Left kidney (tissue), 2 donors: ENCODE results near the gene NT5M. TPM values are rescaled to one million over a fixed set of nuclear protein-coding genes. Genes with fewer than 3 reads are reported as not detected.

Source experiments
- DNase-seq: peaks from one replicate; pipeline ENCODE4 v3.0.0-alpha.2; 2013
- polyA plus RNA-seq: library from polyadenylated mRNA; unstranded; fragments of 120-200 nt; gene quantifications from one replicate; pipeline ENCODE4 v1.2.1, GENCODE V29; 2013; ENCODE audit not compliant: insufficient read length

Gene NT5M
- polyA plus RNA-seq, 1 donor = 3.9 TPM

- no peak for DNase-seq
These were observed 40.1 kb downstream of the NT5M start for GRCh38 chr17:17343160-17343735.

- no peak for DNase-seq
These were observed 40.8 kb downstream of the NT5M start for GRCh38 chr17:17343896-17344506.

GRCh38 chr17:17344507-17345293 lies 41.5 kb downstream of the NT5M start:
- no peak for DNase-seq

GRCh38 chr17:17345294-17345597 lies 42.1 kb downstream of the NT5M start:
- DNase-seq = no peak

- DNase-seq = no peak
These were observed 42.7 kb downstream of the NT5M start for GRCh38 chr17:17345686-17346427.

GRCh38 chr17:17346428-17347233 lies 43.5 kb downstream of the NT5M start:
- DNase-seq = no peak

DNA sequence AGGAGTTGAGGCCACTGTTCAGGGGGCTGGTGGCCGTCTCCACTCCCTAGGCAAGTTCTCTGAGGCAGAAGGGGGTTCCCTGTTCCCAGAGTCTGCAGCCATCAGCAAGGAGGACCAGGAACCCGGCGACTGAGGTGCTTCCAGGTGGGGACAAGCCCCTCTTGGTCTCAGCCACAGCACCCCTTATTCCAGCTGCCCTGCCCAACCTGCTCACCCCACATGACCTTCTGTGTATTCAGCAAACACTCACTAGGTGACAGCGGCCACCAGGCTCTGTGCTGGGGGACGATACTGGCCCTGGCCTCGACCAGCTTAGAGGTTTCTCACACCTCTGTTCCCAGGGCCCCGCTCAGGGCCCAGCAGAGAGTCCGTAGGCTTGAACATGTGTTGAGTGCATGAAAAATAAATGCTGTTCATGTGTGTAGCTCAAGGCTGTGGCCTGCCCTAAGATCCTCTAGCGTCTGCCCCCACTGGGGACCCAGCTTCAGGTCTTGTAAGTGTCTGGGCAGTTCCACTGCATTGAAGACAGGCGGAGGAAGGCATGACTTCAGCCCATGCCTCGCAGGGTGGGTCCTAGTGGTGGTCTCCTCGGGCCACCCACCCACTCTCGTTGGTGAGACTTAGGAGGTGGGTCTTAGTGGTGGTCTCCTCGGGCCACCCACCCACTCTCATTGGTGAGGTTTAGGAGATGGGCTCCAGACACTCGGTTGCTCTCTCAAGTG lies 44.2 kb downstream of the NT5M start:
- no peak for DNase-seq

DNA sequence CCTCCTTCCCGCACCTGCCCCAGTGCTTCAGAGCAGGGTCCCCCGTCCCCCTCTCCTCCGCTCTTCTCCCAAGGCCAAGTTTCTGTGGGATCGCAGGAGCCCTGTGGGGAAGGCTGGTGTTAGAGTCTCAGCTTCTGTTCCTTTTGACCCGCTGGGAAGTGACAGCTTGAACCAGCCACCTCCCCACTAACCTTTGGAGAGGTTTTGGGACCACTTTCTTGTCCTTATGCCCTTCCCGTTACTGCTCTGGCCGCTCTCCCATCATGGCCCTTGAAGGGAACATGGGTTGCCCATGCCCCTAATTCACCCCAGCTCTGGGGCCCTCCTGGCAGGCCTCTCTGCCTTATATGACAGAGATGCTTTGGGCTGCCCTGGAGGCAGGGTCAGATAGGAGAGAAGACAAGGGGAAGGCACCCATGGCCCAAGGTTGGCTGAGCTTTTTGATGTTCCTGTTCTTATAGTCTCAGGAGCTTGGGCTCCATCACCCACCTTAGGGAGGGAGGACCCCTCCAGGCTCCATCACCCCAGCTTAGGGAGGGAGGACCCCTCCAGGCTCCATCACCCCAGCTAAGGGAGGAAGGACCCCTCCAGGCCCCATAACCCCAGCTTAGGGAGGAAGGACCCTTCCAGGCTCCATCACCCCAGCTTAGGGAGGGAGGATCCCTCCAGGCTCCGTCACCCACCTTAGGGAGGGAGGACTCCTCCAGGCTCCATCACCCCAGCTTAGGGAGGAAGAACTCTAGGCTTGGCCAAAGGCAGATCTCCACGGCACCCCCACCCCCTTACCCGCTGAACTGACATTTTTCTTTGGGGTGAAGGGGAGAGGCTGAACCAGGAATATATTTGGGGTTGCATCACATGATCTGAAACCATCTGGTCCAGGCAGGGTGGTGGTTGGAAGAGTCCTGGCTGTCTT lies 45.0 kb downstream of the NT5M start:
- DNase-seq = no peak

DNA sequence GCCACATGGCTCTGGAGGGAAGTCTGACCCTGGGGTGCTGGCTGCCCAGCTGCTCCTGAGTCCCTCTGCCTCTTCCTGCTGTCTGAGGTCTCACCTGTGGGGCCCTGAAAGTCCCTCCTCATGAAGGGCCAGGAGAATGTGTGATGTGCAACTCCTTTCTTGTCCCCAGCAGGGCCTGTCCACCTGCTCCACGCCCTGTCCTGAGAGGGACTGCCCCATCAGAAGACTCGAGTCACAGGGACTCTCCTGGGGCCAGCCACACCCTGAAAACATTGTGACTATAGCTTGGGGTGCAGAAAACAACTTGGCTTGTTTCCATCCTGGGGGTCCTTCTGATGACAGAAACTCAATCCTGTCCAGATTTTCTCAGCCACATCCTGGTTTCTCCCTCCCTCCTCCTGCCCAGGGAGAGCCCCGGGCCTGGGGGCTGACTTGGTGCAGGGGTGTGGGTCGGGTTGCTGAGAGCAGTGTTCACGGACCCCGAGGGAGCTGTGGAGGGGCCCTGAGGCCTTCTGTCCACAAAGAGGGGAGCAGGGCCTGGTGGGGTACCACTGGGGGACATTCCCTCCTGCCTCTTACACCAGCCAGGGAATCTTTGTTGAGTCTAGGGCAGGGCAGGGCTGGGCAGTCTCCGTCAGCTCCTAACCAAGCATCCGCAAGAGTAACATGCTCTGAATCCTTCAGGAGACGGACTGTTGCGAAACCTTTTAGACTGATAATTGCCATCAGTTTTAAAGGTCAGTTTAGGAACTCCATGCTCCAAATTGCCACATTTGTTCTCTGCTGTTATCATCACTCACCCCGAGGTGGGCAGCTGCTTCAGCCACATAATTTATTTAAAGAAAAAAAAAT lies 45.9 kb downstream of the NT5M start:
- DNase-seq = no peak

- no peak for DNase-seq
These were observed 46.5 kb downstream of the NT5M start for GRCh38 chr17:17349724-17350106.

- no peak for DNase-seq
These were observed 47.5 kb downstream of the NT5M start for GRCh38 chr17:17350491-17351355.

DNA sequence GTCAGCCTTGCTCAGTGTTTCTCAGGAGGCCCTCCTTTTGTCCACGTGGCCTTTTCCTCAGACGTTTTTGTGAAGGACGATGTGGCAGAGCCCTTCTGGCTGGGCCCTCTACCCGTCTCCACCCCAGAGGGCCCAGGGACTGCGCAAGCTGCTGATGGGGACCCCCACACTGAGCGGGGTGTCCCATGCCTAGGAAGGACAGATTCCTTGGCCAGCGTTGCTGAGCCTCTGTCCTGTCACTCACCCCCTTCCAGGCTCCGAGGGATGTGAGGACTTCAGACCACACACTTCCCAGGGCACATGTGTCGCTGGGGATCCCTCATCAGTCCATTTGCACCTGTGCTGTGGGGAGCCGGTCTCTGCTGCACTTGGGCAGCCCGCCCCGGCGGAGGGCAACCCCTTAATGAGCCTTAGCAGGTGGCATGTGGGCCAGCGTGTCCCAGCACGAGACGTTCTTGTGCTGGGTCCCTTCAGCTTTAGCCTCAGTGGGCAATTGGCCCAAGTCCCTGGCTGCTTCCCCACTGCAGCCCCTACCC lies 48.3 kb downstream of the NT5M start:
- no peak for DNase-seq

DNA sequence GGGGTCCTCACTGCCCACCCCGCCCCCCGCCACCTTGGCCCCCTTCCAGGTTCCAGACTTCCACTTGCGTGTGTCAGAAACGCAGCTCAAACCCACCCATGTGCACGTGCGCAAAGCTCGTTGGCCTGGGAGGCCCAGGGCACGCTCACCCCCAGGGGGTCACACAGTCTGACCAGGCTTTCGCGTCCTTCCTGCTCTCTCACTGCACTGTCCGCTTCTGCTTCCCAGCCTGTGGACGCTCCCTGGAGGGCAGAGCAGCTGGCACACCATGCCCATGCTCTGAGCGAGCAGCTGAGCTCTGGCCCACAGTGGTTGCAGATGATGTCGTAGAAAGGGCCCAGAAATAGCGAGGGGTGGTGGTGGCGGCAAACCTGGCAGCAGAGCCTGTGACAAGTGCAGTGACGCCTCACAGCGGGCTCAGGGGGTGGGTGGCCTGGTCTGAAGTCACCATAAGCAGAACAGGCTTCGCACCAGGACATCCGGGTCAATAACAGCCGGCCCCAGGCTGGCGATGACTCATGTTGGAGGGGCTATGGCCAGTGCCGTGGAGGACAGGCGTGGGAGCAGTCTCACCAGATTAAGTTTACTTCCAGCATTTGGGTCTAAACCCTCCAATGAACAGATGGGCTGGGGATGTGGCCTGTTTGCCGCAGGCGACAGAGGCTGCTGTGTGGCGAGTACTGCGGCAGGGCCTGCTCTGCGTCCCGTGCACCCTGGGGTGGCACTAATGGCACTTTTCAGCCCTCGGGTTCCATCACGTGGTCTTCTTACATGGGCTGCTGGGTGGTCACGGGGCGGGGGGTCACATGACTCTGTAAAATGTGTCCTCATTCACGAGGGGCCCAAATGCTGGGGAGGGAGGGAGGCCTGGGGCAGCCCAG lies 49.0 kb downstream of the NT5M start:
- DNase-seq = no peak

GRCh38 chr17:17352836-17353624 lies 49.9 kb downstream of the NT5M start:
- no peak for DNase-seq

DNA sequence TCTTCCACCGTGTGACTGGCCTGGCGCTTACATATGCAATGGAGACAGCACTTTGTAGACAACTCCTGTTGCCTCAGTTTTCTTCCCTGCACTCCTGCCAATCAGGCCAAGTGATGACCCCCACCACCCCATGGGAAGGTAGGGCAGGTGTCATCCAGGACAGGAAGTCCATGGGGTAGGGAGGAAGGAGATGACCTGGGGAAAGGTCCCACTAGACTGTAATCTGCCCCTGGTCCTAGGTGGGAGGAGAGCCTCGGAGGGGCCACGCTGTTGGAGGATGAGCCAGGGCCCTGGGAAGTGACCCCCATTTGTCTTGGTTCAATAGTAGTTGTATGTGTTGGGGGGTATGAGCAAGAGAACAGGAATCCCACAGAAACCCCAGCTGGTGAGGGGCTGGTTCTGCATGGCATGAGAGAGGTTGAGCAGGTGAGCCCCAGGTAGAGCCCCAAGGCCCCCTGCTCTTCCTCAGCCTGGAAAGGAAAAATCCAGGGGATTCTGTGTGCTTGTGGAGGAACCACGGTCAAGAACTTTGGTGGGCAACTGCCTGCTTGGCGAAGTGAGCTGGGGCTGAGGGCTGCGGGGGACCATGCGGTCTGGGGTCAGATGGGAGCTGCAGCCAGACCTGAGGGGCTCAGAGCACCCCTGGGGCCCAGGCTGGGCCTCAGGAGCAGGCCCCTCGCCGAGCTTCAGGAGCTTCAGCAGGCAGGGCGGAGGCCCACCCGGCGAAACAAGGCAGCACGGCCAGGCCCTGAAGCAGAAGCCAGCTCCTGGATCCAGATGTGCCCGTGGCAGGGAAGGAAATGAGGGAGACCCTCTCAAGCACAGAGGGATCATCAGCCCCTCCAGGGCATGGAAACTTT lies 50.7 kb downstream of the NT5M start:
- DNase-seq = no peak
